Renal cortical epithelial cell (primary cell): ENCODE measurements around the gene TSPAN18. TPM values are rescaled to one million over a fixed set of nuclear protein-coding genes. Genes with fewer than 3 reads are reported as not detected.

Experiments used
- DNase-seq: peaks from one replicate; pipeline ENCODE4 v3.0.0-alpha.2; 2011; ENCODE audit warnings: low read depth
- total RNA-seq: library from RNA; depleted of rRNA; stranded (reverse); fragments of >200 nt; gene quantifications from 2 replicates; pipeline ENCODE4 v1.2.3, GENCODE V29; 2014

The TSPAN18 gene
- total RNA-seq, 1 donor from 2014 or later, result 6.7 TPM

- no peak for DNase-seq
Observed at GRCh38 chr11:44887636-44888035, 160.9 kb downstream of the TSPAN18 start.

GRCh38 chr11:44889266-44889665 lies 162.5 kb downstream of the TSPAN18 start:
- no peak for DNase-seq

GRCh38 chr11:44892843-44893242 lies 166.1 kb downstream of the TSPAN18 start:
- DNase-seq, result no peak

GRCh38 chr11:44893308-44893822 lies 166.6 kb downstream of the TSPAN18 start:
- no peak for DNase-seq

GRCh38 chr11:44893846-44894617 lies 167.3 kb downstream of the TSPAN18 start:
- DNase-seq, result peak; percentile 18

GRCh38 chr11:44899959-44900358 lies 173.2 kb downstream of the TSPAN18 start:
- no peak for DNase-seq

GRCh38 chr11:44901120-44901633 lies 174.4 kb downstream of the TSPAN18 start:
- no peak for DNase-seq

- no peak for DNase-seq
Observed at GRCh38 chr11:44901786-44902185, 175.0 kb downstream of the TSPAN18 start.

GRCh38 chr11:44903035-44903434 lies 176.3 kb downstream of the TSPAN18 start:
- no peak for DNase-seq

GRCh38 chr11:44903518-44903917 lies 176.8 kb downstream of the TSPAN18 start:
- DNase-seq, result no peak

- DNase-seq, result no peak
Observed at GRCh38 chr11:44904261-44905020, 177.7 kb downstream of the TSPAN18 start.

GRCh38 chr11:44905131-44905866 lies 178.5 kb downstream of the TSPAN18 start:
- no peak for DNase-seq

GRCh38 chr11:44906649-44907048 lies 179.9 kb downstream of the TSPAN18 start:
- no peak for DNase-seq

- no peak for DNase-seq
Observed at GRCh38 chr11:44909557-44909956, 182.8 kb downstream of the TSPAN18 start.

- no peak for DNase-seq
Observed at GRCh38 chr11:44910591-44910990, 183.8 kb downstream of the TSPAN18 start.

GRCh38 chr11:44911029-44911814 lies 184.5 kb downstream of the TSPAN18 start:
- DNase-seq, result peak; percentile 61

GRCh38 chr11:44912270-44912987 lies 185.7 kb downstream of the TSPAN18 start:
- DNase-seq, result no peak

GRCh38 chr11:44913502-44913901 lies 186.7 kb downstream of the TSPAN18 start:
- no peak for DNase-seq

- no peak for DNase-seq
Observed at GRCh38 chr11:44914105-44914504, 187.3 kb downstream of the TSPAN18 start.

GRCh38 chr11:44915004-44915403 lies 188.2 kb downstream of the TSPAN18 start:
- DNase-seq, result no peak
